GDM1 (cell line): ENCODE measurements around the gene SYNPR.

Experiments
- DNase-seq: peaks from one replicate; lab custom pipeline; 2025; lab: John Stamatoyannopoulos, UW

The SYNPR gene

DNA sequence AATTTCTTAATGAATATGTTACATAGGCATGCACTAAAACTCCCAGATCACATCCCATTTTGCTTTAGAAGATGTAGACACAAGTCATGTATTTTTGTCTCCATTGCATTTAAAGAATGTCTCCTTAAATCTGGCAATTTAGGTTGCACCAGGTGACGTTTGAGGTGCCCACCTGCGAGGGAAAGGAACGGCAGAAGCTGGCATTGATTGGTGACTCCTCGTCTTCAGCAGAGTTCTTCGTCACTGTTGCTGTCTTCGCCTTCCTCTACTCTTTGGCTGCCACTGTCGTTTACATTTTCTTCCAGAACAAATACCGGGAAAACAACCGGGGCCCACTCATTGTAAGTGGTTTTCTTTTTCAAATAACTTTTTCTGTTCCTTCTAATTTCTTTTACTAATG, 278.3 kb downstream of the SYNPR start:
- DNase-seq = no peak

DNA sequence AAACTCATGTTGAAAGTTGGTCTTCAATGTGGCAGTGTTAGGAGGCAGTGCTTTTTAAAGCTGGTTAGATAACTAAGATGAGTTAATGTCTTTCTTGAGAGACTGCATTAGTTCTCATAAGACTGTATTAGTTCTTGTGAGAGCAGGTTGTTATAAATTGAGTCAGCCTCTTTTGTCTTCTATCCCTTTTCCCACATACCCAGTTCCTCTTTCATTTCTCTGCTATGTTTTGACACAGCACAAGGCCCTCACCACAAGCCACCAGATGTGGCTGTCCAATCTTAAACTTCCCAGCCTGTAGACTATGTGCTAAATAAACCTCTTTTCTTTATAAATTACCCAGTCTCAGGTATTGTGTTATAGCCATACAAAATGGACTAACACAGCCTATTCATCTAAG, 279.8 kb downstream of the SYNPR start:
- no peak for DNase-seq

DNA sequence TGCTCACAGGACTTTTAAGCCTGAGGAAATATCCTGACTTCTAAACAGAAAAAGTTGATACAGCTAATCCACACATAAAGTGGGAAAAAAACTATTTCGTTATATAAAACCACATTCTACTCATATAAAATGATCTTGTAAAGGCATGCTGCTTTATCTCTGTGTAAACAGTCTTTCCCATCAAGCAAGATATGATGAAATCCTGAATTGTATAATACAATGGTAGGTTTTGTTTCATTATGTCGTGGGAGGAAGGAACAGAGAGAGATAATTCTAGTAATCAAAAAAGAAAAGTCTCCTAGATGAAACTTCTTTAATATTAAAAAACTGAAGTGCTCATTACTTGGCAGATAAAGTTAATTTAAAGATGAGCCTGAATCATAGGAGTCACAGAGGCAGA, 281.8 kb downstream of the SYNPR start:
- no peak for DNase-seq

DNA sequence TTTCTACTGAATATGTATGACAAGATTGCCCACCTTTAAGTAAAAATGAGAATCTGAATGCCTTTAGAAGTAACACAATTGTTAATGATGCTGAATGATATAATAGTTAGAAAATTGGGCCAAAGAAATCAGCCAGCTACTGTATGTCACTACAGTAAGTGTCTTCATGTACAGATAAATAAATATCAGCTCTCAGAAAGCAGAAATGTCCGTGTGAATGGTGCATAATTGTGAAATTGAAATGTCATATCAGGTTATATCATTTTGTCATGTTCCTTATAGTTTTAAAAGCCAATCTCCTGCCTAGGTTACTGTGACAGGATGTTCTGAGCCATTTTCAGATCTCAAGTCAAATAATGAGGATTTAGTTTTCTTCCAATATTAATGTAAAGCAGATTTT, 283.8 kb downstream of the SYNPR start:
- DNase-seq = no peak

DNA sequence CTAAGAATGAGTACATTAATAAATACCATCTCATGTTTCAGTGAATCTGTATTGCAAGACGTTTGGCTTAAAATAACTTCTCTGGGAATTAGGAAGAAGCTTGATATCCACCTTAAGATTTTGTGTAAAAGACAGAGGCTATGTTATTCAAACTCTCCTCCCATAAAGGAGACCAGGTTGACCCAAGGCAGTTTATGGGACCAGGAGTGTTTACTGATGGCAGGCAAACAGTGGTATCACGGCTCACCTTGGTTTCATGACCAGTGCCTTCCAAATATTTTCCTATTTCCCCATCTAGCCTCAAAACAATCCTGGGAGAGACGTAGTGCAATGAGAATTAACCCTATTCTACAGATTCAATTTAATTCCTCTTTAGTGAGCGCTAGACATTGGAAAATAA, 284.2 kb downstream of the SYNPR start:
- DNase-seq = no peak

DNA sequence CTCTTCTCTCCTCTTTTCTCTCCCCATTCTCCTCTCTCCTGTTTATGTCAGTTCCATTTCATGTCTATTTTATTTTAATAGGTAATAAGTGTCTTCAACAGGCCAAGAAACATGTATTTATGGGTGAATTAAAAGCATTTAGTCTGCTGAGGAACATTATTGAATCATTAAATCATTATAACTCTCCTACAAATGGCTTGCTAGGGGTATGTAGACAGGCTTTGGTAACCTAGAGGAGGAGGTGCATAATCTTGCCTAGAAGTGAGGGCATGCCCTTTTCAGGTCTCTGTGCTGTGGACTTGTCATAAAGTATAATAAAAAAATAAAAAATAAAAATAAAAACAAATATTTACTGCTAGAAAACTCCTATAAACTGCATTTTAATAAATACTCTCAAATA, 285.5 kb downstream of the SYNPR start:
- no peak for DNase-seq

DNA sequence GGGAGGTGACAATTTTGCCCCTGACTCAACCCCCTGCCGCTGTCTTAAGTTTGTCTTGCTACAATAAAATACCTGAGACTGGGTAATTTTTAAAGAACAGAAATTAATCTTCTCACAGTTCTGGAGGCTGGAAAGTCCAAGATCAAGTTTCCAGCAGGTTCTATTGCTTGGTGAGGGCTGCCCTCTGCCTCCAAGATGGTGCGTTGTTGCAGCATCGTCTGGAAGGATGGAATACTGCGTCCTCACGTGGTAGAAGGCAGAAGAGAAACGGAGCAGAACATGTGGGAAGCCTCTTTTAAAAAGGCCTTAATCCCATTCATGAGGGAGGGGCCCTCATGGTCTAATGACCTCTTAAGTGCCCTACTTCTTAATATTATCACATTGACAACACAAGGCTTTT, 287.1 kb downstream of the SYNPR start:
- DNase-seq = no peak

DNA sequence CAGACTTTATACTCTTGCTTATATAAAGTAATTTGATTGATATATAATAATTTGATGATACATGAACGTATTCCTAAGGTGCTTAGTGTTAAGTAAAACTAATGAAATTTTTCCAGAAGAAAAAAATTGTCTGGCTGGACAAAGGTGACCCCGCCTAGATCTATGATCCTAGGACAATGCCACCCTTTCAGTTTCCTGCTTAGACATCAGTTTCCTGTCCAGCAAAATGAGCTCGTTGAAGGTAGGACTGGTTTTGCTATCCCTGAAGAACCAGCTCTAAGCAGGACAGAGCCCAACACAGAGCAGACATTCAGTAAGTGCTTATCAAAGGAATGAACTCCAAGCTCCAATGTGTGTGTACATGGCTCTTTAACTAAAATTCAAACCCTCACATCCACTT, 293.6 kb downstream of the SYNPR start:
- DNase-seq = no peak

DNA sequence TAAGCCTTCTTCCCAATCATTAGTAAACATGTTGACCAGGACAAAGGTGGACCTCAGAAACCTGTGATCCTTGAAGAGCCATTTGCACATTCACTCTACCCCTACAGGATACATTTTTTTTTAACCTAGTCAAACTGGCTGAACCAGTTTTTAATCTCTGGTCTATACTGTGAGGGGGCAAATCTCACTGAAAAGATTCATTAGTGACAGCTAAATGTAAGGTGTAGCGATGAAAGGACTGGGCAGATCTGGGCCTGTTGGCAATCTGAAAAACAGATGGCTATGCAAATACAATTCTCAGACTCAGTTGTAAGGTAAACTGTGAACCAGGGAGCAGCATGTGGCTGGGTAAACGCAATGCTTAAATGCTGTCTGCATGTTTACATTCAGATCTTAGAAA, 298.7 kb downstream of the SYNPR start:
- no peak for DNase-seq

DNA sequence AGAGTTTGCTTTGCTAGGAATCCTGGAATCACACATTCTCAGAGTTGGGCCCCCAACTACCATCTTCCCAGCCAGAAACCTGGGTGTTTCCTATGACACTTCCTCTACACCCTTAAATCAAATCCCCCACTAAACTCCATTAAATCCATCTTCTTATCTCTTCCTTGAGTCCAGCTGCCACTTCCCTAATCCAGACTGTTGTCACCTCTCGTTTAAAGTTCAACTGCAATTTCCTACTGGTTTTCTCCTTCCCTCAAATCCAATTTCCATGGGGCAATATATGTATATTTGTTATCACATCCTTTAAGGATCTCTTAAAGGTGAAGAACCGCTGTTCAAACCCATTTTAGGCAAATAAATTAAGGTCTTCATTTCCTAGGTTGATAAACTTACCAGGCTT, 300.8 kb downstream of the SYNPR start:
- DNase-seq = no peak

DNA sequence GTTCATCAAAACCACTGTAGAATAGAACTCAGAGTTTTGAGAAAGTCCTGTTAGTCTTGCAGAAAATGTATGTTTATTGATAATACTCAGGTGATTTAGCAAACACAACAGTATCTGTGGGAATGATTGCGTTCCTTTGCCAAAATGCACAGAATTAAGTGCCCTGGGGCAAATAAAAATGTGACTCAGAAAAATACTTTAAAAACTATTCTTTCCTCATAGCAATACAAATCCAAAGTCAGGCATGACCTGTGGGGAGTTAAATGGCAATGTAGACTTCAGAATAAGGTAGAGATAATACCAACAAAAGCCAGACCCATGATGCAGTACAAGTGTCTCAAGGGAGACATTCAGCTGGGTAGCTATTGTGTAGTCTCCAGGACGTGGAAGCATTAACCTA, 302.0 kb downstream of the SYNPR start:
- no peak for DNase-seq

DNA sequence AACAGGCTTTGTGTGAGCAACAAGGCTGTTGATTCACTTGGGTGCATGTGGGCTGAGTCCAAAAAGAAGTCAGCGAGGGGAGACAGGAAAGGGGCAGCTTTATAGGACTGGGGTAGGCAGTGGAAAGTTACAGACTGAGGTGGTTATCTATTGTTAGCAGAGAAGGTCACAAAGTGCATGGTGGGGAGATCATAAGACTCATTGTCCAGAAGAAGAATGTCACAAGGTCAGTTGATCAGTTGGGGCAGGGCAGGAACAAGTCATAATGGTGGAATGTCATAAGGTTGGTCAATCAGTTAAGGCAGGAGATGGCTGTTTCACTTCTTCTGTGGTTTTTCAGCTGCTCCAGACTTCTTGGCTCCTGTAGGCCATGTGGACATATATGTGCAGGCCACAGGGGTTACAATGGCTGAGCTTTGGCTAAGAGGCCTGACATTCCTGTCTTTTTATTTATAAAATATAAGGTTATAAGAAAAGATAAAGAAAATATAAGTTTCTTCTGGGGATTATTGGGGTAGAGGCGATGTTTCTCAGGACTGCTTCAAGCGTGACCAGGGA, 304.9 kb downstream of the SYNPR start:
- DNase-seq = no peak

DNA sequence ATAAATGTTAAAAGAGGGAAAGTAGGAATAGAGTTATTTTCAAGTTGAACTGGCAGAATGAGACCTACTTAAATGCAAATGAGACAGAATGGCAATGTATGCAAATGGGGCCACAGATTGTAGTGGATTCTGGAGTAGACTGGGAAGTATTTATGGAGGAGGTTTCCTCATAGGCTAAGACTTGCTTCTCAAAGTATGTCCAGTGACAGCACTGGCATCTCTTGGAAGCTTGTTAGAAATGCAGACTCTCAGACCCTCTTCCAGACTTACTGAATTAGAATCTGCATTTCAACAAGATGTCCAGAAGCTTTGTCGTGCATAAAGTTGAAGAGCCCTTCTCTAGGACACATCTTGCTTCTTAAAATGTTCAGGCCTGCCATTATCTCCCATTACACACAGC, 306.6 kb downstream of the SYNPR start:
- no peak for DNase-seq

DNA sequence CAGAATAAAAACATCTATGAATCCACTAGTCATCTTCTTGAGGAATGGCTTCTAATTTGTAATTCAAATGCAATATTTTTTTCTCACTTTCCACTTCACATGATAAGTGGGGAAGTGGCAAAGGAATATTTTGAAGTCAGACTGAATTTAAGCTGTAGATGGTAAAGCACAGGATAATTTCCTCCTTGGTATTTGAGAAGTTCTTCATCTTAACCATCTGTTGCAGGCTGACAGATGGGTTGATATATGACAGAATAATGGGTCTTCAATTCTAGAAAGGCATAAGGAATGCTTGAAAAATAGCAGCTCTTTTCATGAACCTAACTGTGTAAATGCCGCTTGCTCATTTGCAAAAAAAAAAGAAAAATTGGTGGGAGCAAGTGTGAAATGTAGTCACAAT, 307.8 kb downstream of the SYNPR start:
- DNase-seq = no peak

DNA sequence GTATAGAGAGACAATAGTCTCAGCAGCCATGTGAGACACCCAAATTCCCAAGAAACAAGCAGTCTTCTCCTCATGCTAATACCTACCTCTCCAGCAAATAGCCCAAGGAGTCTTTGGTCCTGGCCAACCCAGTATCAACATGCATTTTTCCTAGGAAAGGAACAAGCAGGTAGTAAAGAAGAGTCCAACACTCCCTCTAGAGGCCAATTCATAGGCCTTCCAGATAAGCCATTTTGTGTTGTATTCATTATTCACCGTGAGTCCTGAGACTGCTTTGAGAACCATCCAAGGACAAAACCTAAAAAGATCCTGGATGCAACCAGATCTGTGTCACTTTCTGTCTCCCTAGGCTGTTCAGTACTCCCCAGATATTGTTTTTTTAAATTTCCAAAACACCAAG, 310.8 kb downstream of the SYNPR start:
- DNase-seq = no peak

DNA sequence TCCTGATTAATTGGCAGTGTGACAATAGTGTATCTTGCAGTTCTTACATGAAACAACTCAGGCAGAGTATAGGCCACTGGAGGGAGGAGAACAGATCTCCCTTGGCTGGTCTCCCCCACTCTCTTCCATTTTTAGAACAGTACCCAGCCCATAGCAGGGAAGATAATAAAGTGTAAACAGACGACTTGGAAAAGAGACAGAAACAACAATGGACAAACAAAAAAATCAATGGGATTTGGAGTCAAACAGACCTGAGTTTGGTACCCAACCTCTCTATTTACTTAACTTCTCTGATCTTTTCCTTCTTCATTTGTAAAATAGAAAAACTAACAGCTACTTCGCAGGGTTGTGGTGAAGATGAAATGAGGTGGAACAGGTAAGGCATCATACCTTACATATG, 315.7 kb downstream of the SYNPR start:
- DNase-seq = no peak

DNA sequence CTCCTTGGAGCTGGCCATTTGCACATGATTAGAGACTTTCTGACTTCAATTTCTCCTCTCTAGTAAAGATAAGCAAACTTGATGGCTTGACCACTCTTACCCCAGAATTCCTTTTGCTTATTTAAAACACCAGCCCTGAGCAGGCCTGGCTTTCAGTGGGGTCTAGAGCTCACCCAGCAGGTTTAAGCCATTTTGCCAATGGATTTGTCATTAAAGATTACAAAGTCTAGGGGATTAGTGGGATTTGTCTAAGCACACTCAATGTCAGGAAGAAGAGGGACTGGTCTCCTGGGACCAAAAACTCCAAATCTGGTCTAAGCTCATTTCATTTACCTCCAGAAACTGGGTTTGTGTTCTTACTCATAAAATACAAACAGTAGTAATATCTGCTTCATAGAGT, 317.1 kb downstream of the SYNPR start:
- no peak for DNase-seq

DNA sequence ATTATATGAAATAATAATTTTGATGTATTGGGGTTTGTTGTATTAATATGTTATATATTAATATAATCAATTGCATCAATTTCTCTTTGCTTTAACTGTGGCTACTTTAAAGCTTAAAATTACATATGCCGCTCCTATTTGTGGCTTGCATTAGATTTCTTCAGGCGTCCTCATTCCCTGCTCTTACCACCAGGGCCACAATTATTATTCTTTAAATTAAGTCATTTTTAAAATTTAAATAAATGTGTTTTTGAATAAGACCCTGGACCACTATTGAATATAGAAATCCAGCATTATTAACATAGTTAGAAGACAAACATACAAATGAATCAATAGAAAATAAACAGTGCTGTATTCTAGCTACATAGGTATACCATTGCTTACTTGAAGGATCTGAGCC, 318.9 kb downstream of the SYNPR start:
- DNase-seq = no peak

DNA sequence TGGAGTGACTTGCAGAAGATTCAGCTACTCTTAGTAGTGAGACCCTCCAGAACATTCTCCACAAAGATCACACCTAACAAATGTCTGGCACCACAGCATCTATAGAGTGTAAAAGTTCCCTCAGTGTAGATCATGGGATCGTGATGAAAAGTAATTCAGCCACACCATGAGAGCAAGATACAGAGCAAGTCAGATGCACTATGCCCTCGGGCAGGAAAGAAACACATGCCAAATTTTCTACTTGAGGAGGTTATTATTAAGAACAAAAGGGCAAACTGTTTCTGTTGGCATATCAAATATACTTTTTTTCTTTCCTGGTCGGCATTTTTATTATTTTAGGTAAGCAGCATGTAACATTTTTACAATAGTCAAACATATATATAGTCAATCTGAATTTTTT, 329.6 kb downstream of the SYNPR start:
- DNase-seq = no peak

DNA sequence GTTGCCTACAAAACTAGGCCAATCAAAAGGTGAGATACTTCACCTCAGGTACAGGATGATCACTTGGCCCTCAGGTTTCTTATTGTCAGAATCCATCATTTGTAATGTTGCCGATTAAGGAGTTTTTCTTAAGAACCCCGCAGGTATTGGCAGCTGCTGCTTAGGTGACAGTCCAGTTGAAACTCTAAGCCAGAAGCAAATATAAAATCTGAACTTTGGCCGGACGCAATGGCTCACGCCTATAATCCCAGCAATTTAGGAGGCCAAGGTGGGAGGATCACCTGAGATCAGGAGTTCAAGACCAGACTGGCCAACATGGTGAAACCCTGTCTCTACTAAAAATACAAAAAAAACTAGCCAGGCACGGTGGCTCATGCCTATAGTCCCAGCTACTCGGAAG, 331.3 kb downstream of the SYNPR start:
- DNase-seq = no peak

DNA sequence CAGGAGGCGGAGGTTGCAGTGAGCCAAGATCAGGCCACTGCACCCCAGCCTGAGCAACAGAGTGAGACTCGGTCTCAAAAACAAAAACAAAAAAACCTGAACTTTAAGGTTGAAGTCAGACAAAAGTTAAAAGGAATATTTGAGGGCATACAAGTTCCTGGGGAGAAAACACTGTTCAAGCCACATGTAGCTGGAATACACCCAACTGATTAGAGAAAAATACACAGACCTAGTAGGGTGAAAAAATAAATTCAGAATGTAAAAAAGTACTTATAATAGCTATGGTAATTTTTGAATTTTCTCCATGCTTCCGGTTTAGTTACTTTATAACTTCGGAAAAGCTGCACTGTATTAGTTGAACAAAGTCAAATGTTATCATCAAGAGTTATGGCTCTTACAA, 331.7 kb downstream of the SYNPR start:
- DNase-seq = no peak

DNA sequence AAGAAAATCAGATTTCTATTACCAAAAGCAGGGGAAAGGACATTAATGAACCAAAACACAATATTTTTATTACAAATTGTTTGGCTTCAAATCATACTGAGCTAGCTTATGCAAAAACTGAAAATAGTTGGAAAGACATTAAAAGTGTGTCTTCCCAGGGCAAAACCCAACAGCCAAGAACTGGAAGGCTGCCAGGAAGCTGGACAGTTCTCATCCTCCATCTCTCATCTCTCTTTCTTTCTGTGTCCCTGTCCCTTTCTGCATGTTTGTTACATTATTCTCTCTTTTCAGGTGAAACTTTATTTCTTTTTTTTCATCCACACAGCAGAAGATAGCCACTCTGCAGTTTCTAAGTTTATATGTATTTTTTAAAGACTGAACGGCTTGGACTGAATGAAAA, 333.3 kb downstream of the SYNPR start:
- DNase-seq = no peak

DNA sequence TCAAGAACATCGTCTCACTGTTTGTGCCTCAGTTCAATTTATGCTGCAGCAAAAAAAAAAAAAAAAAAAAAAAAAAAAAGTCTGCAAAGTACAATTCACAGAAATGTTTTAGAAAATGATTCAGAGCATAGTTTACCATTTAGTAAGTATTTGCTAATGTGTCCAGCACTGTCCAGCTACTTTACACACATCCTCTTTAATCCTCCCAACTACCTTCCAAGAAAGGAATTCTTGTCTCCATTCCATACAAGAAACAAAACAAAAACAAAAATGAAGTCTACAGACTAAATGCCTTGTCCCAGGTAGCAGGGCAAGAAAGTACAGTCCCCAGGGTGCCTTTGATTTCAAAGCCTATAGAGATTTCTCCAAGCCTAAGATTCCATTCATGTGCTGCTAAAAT, 335.5 kb downstream of the SYNPR start:
- no peak for DNase-seq

DNA sequence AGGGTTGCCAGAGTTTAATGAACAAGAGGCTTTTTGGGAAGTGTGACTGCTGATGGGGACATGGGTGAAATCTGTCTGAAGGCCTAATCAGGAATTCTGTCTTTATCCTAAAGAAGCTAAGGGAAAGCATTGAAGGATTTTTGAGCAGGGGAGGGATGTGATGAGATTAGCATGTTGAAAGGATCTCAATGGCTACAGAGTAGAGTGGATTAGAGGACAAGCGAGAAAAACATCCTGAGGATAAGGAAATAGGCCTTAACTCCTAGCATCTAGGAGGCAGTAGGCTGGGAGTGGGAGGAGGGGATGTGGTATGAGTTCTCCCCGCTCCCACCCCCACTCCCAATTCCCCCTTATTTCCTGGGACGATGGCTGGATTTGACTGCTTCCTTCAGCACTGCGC, 339.3 kb downstream of the SYNPR start:
- no peak for DNase-seq

DNA sequence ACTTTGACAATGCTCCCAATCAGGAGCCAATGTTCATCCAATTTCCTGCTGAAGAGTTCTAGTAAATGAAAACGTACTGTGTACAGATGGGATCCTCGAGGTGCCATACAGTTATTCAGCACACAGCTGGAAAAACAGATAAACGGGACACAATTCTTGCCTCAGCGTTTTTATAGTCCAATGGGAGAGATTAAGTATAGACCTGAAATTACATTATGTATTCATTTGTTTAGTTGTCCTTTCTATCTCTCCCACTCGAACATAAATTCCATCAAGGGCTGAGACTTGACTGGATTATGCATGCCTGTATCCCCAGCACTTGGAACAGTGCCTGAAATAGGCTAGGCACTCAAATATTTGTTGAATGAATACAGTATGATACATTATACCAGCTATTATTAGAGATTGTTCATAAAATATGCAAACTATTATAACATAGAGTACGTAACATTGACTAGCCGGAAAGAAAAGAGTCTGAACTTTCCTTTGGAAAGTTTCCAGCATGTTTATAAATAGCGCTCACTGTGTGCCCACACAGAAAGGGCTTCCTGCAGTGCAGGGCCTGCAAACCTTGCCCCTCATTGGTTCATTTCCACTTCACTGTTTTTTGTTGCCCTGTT, 346.9 kb downstream of the SYNPR start:
- no peak for DNase-seq
